HCT116 (cell line): ENCODE results near the gene KRTAP12-3. TPM values are rescaled to one million over a fixed set of nuclear protein-coding genes. Genes with fewer than 3 reads are reported as not detected.

Experiments used
- ATAC-seq: fragments of 200-7000 bp; cut with Tn5 transposase; 2 replicates; pipeline ENCODE4 v1.9.1; 2020; ENCODE audit warnings: mild to moderate bottlenecking, moderate library complexity
- BruUV-seq: library from RNA; stranded (reverse); fragments of 400-500 nt; replicated peaks from 2 replicates; lab custom pipeline; 2021; lab: Mats Ljungman, UMichigan
- CTCF ChIA-PET: fragments of 300-600 bp; sonication (Branson Sonifier 250); formaldehyde crosslinking; loops from one replicate; lab custom pipeline; 2021; ENCODE audit warnings: antibody characterized with exemption; lab: Charles Lee
- POLR2A ChIA-PET: fragments of 300-600, 350-600 bp; sonication (Branson Sonifier 250); formaldehyde crosslinking; loops from one replicate; lab custom pipeline; 2021; ENCODE audit warnings: antibody characterized with exemption; lab: Charles Lee
- RAD21 ChIA-PET, 2 experiments: fragments of 300-600 bp; sonication (Branson Sonifier 250); formaldehyde crosslinking; loops; one replicate each; lab custom pipeline; 2023; ENCODE audit warnings: low total read pairs in 2 of 2; ENCODE audit not compliant: uncharacterized antibody in 2 of 2, unreplicated experiment in 2 of 2, low non-redundant PET in 1 of 2; lab: Charles Lee
- DNase-seq: peaks from one replicate; pipeline ENCODE4 v3.0.0-alpha.2; 2010; ENCODE audit warnings: low read depth, low spot score
- H2AFZ ChIP-seq: fragments of 200-600 bp; shearing (Covaris generic), sonication (generic); 2 replicates; pipeline ENCODE4 v1.6.1; 2017; ENCODE audit warnings: low read depth, mixed run types, mixed read lengths, antibody characterized with exemption, low read length; ENCODE audit not compliant: poor library complexity, severe bottlenecking
- H3K27ac ChIP-seq: 2 replicates; pipeline ENCODE4 v1.5.1; 2012; ENCODE audit warnings: low read depth, low read length
- H3K27me3 ChIP-seq: fragments of 200-600 bp; sonication (generic); 2 replicates; pipeline ENCODE4 v1.6.1; 2016; ENCODE audit warnings: mixed run types, low read length, mixed read lengths; ENCODE audit not compliant: insufficient read depth
- H3K36me3 ChIP-seq, 2 experiments: fragments of 200-500 bp in 1 of 2; fragments of 200-600 bp in 1 of 2; sonication (Bioruptor generic) in 1 of 2; sonication (generic) in 1 of 2; 2 replicates each; pipeline versions ENCODE4 v1.5.1 to v1.6.1; 2014 to 2016; ENCODE audit warnings: low read length in 2 of 2, inconsistent platforms in 1 of 2, mixed read lengths in 1 of 2, mixed run types in 1 of 2; ENCODE audit not compliant: insufficient read depth in 2 of 2, control insufficient read depth in 1 of 2
- H3K4me1 ChIP-seq, 2 experiments: fragments of 200-600 bp in 1 of 2; sonication (generic) in 1 of 2; 2 replicates each; pipeline versions ENCODE4 v1.5.1 to v1.6.1; 2012 to 2017; ENCODE audit warnings: low read length in 2 of 2, inconsistent platforms in 1 of 2, mild to moderate bottlenecking in 1 of 2, mixed read lengths in 1 of 2, mixed run types in 1 of 2, moderate library complexity in 1 of 2; ENCODE audit not compliant: insufficient read depth in 2 of 2, control insufficient read depth in 1 of 2
- H3K4me2 ChIP-seq: fragments of 200-600 bp; sonication (generic); 2 replicates; pipeline ENCODE4 v1.6.1; 2017; ENCODE audit warnings: mixed run types, low read length, mixed read lengths
- H3K4me3 ChIP-seq, 2 experiments: fragments of 200-600 bp in 1 of 2; sonication (generic) in 1 of 2; replicated peaks in 1 of 2; 2 replicates each; pipeline ENCODE4 v1.5.1; 2011 to 2016; ENCODE audit warnings: low read length in 2 of 2, control low read depth in 1 of 2, low read depth in 1 of 2, mild to moderate bottlenecking in 1 of 2, mixed read lengths in 1 of 2, mixed run types in 1 of 2
- H3K79me2 ChIP-seq: fragments of 200-600 bp; sonication (generic); 2 replicates; pipeline ENCODE4 v1.6.1; 2017; ENCODE audit warnings: mild to moderate bottlenecking, mixed run types, low read length, moderate library complexity, mixed read lengths; ENCODE audit not compliant: insufficient read depth
- H3K9ac ChIP-seq: fragments of 200-600 bp; sonication (generic); 2 replicates; pipeline ENCODE4 v1.6.1; 2016; ENCODE audit warnings: low read length, mixed read lengths
- H3K9me2 ChIP-seq: fragments of 200-600 bp; sonication (generic), shearing (Covaris generic); 2 replicates; pipeline ENCODE4 v1.6.1; 2017; ENCODE audit warnings: mixed run types, mild to moderate bottlenecking, moderate library complexity; ENCODE audit not compliant: insufficient read depth
- H3K9me3 ChIP-seq, 2 experiments: fragments of 200-500 bp in 1 of 2; fragments of 200-600 bp in 1 of 2; sonication (Bioruptor generic) in 1 of 2; sonication (generic) in 1 of 2; 2 replicates each; pipeline ENCODE4 v1.6.1; 2014 to 2017; ENCODE audit warnings: low read length in 2 of 2, mixed read lengths in 2 of 2, inconsistent platforms in 1 of 2, low read depth in 1 of 2, mild to moderate bottlenecking in 1 of 2, mixed run types in 1 of 2, moderate library complexity in 1 of 2; ENCODE audit not compliant: control insufficient read depth in 1 of 2, insufficient read depth in 1 of 2
- H4K20me1 ChIP-seq: fragments of 200-600 bp; sonication (generic), shearing (Covaris generic); 2 replicates; pipeline ENCODE4 v1.6.1; 2017; ENCODE audit warnings: mixed run types, mild to moderate bottlenecking, moderate library complexity; ENCODE audit not compliant: insufficient read depth
- CEBPB ChIP-seq: IDR thresholded peaks from 2 replicates; pipeline ENCODE4 v1.6.1; 2012; ENCODE audit warnings: low read depth
- EGR1 ChIP-seq: IDR thresholded peaks from 2 replicates; pipeline ENCODE4 v1.6.1; 2012; ENCODE audit warnings: low read depth
- EZH2phosphoT487 ChIP-seq: fragments of 200-600 bp; IDR thresholded peaks from 2 replicates; pipeline ENCODE4 v1.6.1; 2018; ENCODE audit warnings: antibody characterized with exemption, borderline replicate concordance
- POLR2A ChIP-seq: IDR thresholded peaks from 2 replicates; pipeline ENCODE4 v1.7.0; 2011; ENCODE audit warnings: borderline replicate concordance; ENCODE audit not compliant: insufficient read depth, insufficient read length; ENCODE audit errors: extremely low read depth
- POLR2AphosphoS5 ChIP-seq: IDR thresholded peaks from 2 replicates; pipeline ENCODE4 v1.6.1; 2011; ENCODE audit warnings: mild to moderate bottlenecking, low read depth, low read length, moderate library complexity
- SIN3A ChIP-seq: IDR thresholded peaks from 2 replicates; pipeline ENCODE4 v1.6.1; 2012; ENCODE audit warnings: low read depth
- SRF ChIP-seq: IDR thresholded peaks from 2 replicates; pipeline ENCODE4 v1.6.1; 2012; ENCODE audit warnings: low read depth
- TCF7L2 ChIP-seq: IDR thresholded peaks from 2 replicates; pipeline ENCODE4 v1.7.0; 2011; ENCODE audit warnings: borderline replicate concordance, inconsistent platforms; ENCODE audit not compliant: insufficient read depth, insufficient read length; ENCODE audit errors: extremely low read depth
- ZFX ChIP-seq: fragments of 450-650 bp; IDR thresholded peaks from 2 replicates; pipeline ENCODE4 v1.6.1; 2017
- intact Hi-C: fragments of 100-400 bp; cut with micrococcal nuclease; formaldehyde crosslinking; loops from 2 replicates; pipeline ENCODE4 v1.10.0; 2022
- total RNA-seq: library from RNA; stranded (reverse); gene quantifications from one replicate; pipeline ENCODE4 v1.2.1, GENCODE V29; 2021; ENCODE audit not compliant: unreplicated experiment
- TF ChIP-seq, protein P1 (sequence below): IDR thresholded peaks from 2 replicates; pipeline ENCODE4 v1.6.1; 2012
- TF ChIP-seq, protein P2 (sequence below): IDR thresholded peaks from 2 replicates; pipeline ENCODE4 v1.6.1; 2012

Gene KRTAP12-3
- total RNA-seq, 1 experiment from 2014 or later: not detected

DNA sequence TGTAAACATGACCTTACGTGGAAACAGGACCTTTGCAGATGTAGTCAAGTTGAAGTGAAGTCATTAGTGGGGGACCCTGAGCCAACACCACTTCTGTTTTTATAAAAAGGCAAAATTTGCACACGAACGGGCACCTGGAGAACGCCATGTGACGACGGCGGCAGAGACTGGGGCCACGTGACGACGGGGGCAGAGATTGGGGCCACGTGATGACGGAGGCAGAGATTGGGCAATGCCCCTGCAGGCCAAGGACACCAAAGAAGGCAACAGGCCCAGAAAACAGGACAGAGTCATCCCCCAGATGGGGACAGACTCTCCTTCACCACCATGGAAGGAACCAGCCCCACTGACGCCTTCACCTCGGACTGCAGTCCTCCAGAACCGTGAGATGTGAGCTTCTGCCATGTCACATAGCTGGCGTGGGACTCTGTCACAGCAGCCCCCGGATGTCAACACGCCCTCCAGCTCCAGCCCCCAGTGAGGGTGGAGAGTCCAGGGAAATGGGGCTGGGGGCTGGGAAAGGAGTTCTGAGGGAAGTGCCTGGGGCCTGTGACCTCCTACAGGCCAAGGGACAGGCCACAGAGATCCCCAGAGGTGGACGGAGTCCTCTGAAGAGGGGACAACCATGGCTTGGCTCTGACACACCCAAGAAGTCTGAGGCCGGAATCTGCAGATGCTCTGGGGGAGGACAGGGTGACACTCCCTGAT, 7.3 kb upstream of the KRTAP12-3 start:
- no peak for TF ChIP-seq EGR1
- no peak for TF ChIP-seq CEBPB
- no peak for TF ChIP-seq EZH2phosphoT487
- TF ChIP-seq TCF7L2: no peak
- no peak for TF ChIP-seq POLR2A
- TF ChIP-seq SRF: no peak
- TF ChIP-seq SIN3A: no peak
- TF ChIP-seq, protein P1, sequence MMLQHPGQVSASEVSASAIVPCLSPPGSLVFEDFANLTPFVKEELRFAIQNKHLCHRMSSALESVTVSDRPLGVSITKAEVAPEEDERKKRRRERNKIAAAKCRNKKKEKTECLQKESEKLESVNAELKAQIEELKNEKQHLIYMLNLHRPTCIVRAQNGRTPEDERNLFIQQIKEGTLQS: no peak
- TF ChIP-seq, protein P2, sequence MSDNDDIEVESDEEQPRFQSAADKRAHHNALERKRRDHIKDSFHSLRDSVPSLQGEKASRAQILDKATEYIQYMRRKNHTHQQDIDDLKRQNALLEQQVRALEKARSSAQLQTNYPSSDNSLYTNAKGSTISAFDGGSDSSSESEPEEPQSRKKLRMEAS: no peak
- Histone ChIP-seq H3K9me3 (0 out of 4 replicates have a peak, but pooled peaks cover 0 to under 1% of the 10 kb centered on the region in 2 experiments), H2AFZ (no peak overlapping the region), H3K4me2 (no peak overlapping the region), H3K9ac (no peak overlapping the region), H3K9me2 (no peaks in the 10 kb centered on the region), H3K27me3 (no peaks in the 10 kb centered on the region), H3K36me3 (no peaks in the 10 kb centered on the region), H3K27ac (no peak overlapping the region), H3K4me1 (no peaks in the 10 kb centered on the region), H3K4me3 (no peak overlapping the region), H3K79me2 (no peaks in the 10 kb centered on the region), H4K20me1 (no peaks in the 10 kb centered on the region)
- intact Hi-C loops: no loop called here
- no peak for DNase-seq
- POLR2A ChIA-PET: no interaction called here
- no peak for ATAC-seq
- BruUV-seq: no TSS peak
- CTCF ChIA-PET: no interaction called here
- RAD21 ChIA-PET: no interaction called here

DNA sequence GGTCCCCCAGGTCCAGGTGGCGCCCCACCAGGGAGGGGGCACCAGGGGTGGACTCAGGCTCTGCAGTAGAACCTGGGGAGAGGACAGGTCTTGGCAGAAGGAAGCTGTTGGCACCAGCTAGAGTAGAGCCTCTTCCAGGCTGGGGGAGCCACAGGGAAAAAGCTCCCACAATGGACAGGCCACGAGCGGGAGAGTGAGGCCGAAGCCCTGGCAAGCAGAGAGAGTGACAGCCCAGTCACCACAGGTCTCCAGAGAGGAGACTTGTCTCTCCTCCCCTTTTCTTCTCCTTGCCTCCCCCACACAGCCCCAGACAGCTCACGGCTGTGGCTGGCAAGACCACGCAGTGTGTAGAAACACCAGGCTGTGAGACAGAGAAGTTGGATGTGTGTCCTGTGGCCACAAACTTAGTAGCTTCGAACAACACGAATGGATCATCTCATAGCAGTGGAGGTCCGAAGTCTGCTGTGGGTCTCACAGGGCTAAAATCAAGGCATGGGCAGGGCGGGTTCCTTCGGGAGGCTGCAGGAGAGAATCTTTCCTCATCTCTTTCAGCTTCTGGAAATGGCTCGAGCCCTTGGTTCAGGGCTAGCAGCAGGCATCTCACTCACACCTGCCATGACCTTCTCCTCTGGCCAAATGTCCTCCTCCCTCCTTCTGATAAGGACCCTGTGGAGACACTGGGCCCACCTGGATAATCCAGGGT, 6.6 kb upstream of the KRTAP12-3 start:
- intact Hi-C loops: no loop called here
- no peaks in the 10 kb centered on the region for H3K79me2 ChIP-seq
- H3K9ac ChIP-seq: no peak overlapping the region
- BruUV-seq: no TSS peak
- H4K20me1 ChIP-seq: no peaks in the 10 kb centered on the region
- TF ChIP-seq POLR2AphosphoS5 (no peak), ZFX (no peak), SRF (no peak)
- no peak overlapping the region for H3K4me3 ChIP-seq
- no peaks in the 10 kb centered on the region for H3K9me3 ChIP-seq
- H3K4me1 ChIP-seq: no peaks in the 10 kb centered on the region
- no peak for DNase-seq
- H3K36me3 ChIP-seq: no peaks in the 10 kb centered on the region
- CTCF ChIA-PET: no interaction called here
- H3K27me3 ChIP-seq: no peaks in the 10 kb centered on the region
- no peak overlapping the region for H2AFZ ChIP-seq
- H3K9me2 ChIP-seq: no peaks in the 10 kb centered on the region
- ATAC-seq: no peak
- RAD21 ChIA-PET: no interaction called here
- H3K27ac ChIP-seq: no peak overlapping the region
- no peak overlapping the region for H3K4me2 ChIP-seq
- POLR2A ChIA-PET: no interaction called here
